Stimulated activated naive CD4-positive, alpha-beta T cell (primary cell): ENCODE data around the gene FAM53B.

Experiments
- DNase-seq, 6 experiments: peaks; one replicate each; lab custom pipeline; 2025; lab: John Stamatoyannopoulos, UW

The FAM53B gene

GRCh38 chr10:124709861-124710260 lies 34.3 kb downstream of the FAM53B start:
- no peak for DNase-seq

- no peak for DNase-seq
Observed at GRCh38 chr10:124708922-124709520, 35.2 kb downstream of the FAM53B start.

DNA sequence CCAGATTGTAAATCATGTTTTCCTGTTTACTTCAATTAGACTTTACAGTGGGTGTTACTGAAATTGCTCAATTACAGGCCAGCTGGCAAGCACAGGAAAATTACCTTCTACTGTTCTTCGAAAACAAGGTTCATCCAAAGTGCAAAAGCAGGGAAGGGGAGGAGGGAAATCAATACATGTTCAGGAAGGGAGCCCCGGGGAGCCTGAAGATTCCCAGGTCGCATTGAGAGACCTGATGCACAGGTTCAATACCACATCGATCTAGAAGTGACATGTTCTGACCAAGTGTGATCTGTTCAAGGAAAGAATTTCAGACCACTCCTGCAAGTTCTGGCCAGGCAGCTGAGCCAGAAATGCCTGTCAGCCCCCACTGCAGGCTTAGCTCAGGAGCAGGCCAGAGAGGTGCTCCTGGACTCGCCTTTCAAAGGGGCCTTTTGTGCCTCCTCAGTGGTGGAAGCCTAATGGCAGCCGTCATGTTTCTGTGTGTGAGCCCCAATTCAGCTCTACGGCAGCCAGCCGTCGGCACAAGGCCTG lies 35.9 kb downstream of the FAM53B start:
- DNase-seq = no peak

GRCh38 chr10:124707551-124707950 lies 36.6 kb downstream of the FAM53B start:
- no peak for DNase-seq

GRCh38 chr10:124707144-124707467 lies 37.1 kb downstream of the FAM53B start:
- no peak for DNase-seq

DNA sequence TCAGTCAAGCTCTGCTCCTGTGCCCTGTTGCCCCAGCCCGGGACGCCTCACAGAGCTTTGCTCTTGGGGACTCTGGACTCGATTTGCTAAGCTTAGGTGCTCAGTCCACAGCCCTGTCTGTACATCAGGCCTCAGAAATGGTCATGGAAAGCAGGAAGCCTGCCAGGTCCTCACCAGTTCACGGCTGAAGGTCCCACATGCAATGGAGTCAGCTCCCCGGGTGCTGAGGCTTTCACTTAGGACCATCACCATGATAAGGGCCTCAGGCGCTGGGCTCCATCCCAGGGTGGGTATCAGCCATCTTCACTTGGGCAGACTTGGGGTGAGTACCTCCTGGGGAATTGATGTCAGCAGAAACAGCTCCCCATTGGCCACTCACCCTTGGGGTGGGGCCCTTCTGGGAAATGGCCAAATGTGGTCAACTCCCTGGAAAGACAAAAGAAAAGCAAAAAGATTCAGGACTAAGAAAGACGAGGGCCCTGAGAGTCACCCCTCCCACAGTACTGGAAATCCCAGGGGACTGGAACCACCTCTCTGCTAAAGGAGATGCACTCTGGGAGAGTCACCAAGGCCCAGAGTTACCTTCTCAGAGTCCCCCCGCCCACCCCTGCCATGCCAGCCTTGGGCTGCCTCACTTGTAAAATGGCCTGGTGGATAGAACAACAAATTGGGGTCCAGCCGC lies 37.6 kb downstream of the FAM53B start:
- DNase-seq = no peak

DNA sequence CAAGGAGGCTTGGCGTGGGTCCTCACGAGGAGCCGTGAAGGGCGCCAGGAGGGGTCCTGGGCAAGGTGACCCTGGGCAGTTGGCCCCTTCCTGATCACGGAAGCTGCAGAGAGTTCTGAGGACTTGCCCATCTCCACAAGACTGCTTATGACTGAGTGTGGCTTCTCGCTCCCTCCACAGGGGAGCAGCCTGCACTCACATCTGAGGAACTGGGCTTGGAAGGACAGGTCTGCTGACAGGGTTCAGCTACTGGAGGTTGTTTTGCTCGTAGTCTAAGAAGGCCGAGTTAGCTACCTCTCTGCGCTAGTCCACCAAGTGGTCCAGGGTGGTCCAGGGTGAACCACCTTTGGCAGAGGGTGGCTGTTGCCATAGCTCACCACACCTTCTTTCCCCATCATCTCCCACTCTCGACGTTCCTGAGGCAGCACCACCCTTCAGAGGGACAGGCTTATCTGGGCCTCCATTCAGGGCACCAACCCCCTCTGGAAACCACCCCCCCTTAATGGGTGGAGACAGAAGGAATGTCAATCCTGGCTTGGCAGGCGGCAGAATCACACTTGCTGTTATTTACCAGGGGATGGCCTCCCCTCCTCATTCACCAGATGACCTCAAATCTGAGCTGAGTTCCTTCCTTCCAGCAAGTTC lies 38.2 kb downstream of the FAM53B start:
- peak in 1 of 6 experiments; percentile 3 for DNase-seq

DNA sequence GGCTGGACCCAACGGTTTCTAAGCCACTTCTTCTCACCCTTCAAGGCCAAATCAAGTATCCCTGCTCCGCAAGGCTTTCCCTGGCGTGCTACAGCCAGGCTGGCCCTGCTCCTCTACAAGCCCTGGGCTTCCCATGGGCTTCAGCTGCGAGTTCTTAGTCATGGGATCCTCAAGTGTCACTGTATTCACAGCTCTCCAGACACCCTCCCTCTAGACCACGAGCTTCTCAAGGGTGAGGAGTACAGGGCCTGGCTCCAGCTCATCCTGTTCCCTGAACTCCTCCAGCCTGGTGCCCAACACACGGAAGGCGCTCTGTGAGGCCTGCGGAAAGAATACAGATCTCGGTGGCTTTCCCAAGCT lies 38.8 kb downstream of the FAM53B start:
- no peak for DNase-seq

- peak in 1 of 6 experiments; percentile 13 for DNase-seq
Observed at GRCh38 chr10:124704428-124705380, 39.5 kb downstream of the FAM53B start.

DNA sequence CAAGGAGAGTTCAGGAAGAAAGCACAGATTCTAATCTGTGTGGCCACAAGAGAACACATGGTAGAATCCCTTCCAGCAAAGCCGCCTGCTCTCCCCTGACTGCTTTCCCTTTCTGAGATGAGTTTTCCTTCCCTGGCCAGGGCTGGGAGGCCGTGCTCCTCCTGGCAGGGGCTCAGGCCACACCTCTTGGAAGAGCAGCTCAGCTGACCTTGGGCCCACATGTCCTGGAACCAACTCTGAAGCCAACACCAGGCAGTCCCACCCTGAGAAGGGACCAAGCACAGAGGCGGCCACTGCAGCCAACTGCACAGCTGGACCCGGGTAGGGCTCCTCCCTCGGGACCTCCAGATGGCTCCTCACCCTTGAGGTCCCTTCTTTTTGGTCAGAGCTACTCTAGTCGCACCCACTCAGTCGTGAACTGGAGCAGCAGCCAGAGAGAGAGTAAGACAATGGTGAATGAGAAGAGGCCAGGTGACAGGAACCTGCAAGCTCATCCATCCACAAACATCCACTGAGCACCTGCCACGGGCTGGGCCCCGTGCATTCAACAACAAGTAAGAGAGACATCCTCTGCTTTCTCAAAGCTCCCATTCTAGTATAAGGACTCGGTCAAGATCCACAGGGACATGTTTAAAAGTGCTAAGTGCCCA lies 40.3 kb downstream of the FAM53B start:
- DNase-seq = no peak

- no peak for DNase-seq
Observed at GRCh38 chr10:124703372-124703771, 40.8 kb downstream of the FAM53B start.

GRCh38 chr10:124701881-124702656 lies 42.1 kb downstream of the FAM53B start:
- peak in 2 of 6 experiments; percentile 46 to 47 for DNase-seq

DNA sequence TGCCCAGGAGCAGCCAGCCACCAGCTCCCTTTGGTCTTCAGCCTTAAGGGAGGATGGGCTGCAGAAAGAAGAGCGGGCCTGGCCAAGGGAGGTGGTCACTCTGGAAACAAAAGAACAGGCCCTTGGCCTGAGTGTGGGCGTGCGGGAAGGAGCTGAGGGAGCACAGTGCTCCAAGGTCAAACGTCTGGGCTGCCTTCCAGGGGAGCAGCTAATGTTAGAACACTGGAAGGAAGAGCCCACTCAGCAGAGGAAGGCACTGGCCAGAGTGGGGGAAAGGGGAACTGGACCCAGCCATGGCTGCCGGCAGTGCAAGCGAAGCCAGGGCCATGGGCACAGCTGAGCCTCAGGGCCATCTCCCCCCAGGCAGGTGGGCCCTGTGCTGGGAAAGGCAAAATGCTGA lies 42.7 kb downstream of the FAM53B start:
- DNase-seq = no peak

- DNase-seq = no peak
Observed at GRCh38 chr10:124701038-124701365, 43.2 kb downstream of the FAM53B start.

GRCh38 chr10:124700293-124701037 lies 43.7 kb downstream of the FAM53B start:
- DNase-seq = no peak

DNA sequence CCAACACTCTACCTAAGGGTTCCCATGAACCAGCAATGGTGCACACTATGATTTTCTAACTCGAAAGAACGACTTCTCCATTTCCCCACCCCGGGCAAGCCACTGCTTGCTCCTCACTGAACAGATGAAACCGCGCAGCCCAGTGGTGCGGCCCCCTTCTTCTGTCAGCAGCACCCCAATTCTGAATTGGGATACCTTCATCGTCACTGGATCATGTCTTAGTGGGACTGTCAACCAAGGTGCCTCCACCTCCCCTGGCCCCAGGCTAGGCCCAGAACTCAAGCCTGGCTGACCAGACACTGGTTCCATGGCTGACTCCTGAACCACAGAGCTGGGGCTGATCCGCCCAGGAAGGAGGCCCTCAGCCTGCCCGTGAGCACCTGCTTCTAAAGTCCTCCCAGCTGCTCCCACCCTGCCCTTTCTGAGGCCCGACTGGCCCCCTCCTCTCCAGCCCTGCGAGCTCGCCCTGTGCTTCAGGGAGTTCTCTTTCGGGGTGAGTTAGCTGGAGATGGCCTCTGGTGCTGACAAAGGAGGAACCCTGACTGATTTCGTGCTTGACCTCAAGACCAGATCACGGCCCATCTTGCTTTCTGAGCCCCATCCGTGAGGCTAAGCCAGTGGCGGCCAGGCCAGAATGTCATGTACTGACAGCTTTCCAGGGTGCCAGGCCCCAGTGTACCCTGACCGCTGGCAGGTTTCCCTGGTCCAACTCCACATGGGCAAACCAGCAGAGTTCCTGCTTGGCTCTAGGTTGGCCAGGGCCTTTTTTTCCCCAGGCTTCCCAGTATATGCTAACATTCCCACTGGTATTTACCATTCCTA lies 44.5 kb downstream of the FAM53B start:
- no peak for DNase-seq

DNA sequence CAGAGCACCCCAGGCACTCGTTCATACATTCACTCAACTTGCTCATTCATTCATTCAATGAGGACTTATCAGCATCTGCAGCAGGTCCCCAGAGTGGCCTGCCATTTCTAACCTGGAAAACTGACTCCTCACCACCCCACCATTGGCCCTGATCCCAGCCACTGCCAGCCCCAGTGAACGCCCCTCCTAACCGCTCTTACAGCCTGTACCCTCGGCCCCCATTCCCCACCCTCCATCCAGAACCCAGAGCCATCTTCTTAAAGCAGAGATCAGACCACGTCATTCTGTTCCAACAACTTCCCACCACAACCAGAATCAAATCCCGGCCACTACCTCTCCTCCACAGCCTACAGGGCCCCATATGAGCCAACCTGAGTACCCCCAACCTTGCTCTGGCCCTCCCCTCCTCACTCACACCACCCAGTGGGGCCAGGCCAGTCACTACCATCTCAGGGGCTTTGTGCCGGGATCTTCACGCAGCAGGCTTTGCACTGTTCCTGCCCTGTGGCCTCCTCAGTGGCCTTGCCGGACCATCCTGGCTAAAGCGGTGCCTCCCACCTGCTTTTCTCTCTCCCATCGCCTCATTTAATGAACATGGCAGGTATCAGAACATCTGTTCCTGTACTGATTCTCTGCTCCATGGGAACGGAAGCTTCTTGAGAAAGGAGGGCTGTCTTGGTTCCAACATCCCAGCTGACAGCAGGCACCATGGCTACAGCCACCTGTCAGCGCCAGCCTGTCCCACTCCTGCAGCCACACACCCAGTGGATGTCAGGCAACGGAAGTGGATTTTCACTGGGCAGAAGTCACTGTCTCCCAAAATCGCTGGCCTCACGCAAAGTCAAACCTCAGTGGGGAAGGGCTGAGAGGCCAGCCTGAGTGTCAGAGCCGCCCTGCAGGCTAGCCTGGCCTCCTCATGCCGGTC lies 45.4 kb downstream of the FAM53B start:
- no peak for DNase-seq

DNA sequence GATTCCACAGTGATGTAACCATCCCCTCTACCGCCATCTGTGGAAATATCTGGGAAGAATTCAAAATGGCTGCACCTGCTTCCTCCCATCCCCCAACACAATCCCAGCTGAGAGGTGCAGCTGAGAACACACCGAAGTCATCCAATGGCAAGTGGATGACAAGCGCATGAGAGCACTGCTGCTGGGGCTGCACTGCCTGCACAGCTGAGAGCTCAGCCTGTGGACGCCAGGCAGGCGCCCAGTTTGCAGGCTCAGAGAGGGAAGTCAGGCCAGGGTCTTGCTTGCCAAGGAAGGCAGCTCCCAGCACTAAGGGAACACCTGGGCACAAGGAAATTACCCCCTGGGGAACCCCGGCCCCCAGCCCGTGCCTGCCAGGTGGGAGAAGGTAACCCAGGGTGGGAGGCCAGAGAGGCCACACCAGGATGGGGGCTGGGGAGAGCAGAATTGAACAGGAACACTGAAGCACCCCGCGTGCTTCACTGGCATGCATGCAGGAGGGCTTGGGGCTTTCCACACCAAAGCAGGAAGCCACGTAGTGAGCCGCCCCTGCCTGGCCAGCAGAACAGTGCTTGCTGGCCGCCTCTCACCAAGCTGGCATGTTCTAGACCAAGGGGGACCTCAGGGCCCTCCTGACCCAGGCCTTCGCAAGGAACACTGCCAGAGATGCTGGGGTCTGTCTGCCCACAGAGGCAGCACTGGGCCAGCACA lies 46.2 kb downstream of the FAM53B start:
- DNase-seq = peak in 3 of 6 experiments; percentile 13 to 30 (median 29)
